ENCODE data around the gene RPF1. TPM values are rescaled to one million over a fixed set of nuclear protein-coding genes. Genes with fewer than 3 reads are reported as not detected.

The RPF1 gene
- total RNA-seq, 1 experiment from 2014 or later = 36.1 TPM

- H2BK120ac ChIP-seq (ENCODE audit: low read depth, low read length, poor library complexity, severe bottlenecking) = no peak overlapping the region
- no peak overlapping the region for H2BK20ac ChIP-seq (ENCODE audit: low read depth, low read length, poor library complexity, severe bottlenecking)
- H3K18ac ChIP-seq (ENCODE audit: insufficient read length, low read depth, low read length) = no peak overlapping the region
- H3K27me3 ChIP-seq (ENCODE audit: insufficient read depth, low read length) = no peaks in the 10 kb centered on the region
- no peak overlapping the region for H3K14ac ChIP-seq (ENCODE audit: insufficient read depth, low read length)
- no peaks in the 10 kb centered on the region; the same call in 1 of the 2 replicates for H3K4me1 ChIP-seq (ENCODE audit: insufficient read depth, low read length)
- Mint-ChIP-seq H3K4me1 (no peaks in the 10 kb centered on the region), H3K4me3 (no peak overlapping the region), H3K9me3 (no peaks in the 10 kb centered on the region), H3K27ac (no peak overlapping the region), H3K27me3 (ENCODE audit: low read depth) (no peaks in the 10 kb centered on the region), H3K36me3 (ENCODE audit: insufficient read depth in 1 of 3, low read depth in 3 of 3) (no peaks in the 10 kb centered on the region)
- no peak overlapping the region for H3K27ac ChIP-seq (ENCODE audit: insufficient read length, low read depth, low read length)
- no peak overlapping the region for H2AK5ac ChIP-seq (ENCODE audit: insufficient read length, low read length)
- no peaks in the 10 kb centered on the region for H3K79me2 ChIP-seq (ENCODE audit: insufficient read depth, low read length)
- H4K8ac ChIP-seq (replicated peaks; ENCODE audit: insufficient read length, low read depth, low read length) = no peak overlapping the region
- DNase-seq = no peak
- H2BK15ac ChIP-seq (ENCODE audit: low read depth, low read length) = no peak overlapping the region
- H2BK12ac ChIP-seq (ENCODE audit: insufficient read length, low read depth, low read length) = no peak overlapping the region
- no peak overlapping the region for H2BK5ac ChIP-seq (ENCODE audit: insufficient read length, low read length)
- H4K5ac ChIP-seq (ENCODE audit: insufficient read length, low read depth, low read length) = no peak overlapping the region
- no peak overlapping the region for H4K91ac ChIP-seq (ENCODE audit: insufficient read length, low read depth, low read length)
- no peak overlapping the region for H3K4me2 ChIP-seq (ENCODE audit: insufficient read depth, insufficient read length, low read length)
- H3T11ph ChIP-seq (ENCODE audit: low read length) = no peak overlapping the region
- no peaks in the 10 kb centered on the region for H3K79me1 ChIP-seq (ENCODE audit: insufficient read depth, low read depth, low read length, poor library complexity, severe bottlenecking)
- no peaks in the 10 kb centered on the region for H4K20me1 ChIP-seq (ENCODE audit: control insufficient read depth, insufficient read depth, insufficient read length)
- no peak overlapping the region for H2AFZ ChIP-seq (ENCODE audit: low read length)
- no peaks in the 10 kb centered on the region for H3K23me2 ChIP-seq (ENCODE audit: insufficient read length, low read depth, low read length, poor library complexity, severe bottlenecking)
- no peak overlapping the region for H3K56ac ChIP-seq (ENCODE audit: insufficient read length, low read depth, low read length)
- no peak overlapping the region for H3K9ac ChIP-seq (ENCODE audit: extremely low read depth, insufficient read length, low read length)
- no peak overlapping the region for H3K4ac ChIP-seq (ENCODE audit: low read depth, low read length)
- no peak for TF ChIP-seq CTCF (conservative IDR thresholded peaks at IDR 0.05)
- no peak overlapping the region for H3K23ac ChIP-seq (ENCODE audit: insufficient read length, low read depth, low read length)
- no peaks in the 10 kb centered on the region for H3K9me3 ChIP-seq (ENCODE audit: control insufficient read depth, low read depth, low read length)
These were observed 59.5 kb downstream of the RPF1 start for GRCh38 chr1:84538599-84538998.
